Naive B cell (primary cell): ENCODE results near the gene KHDC1L. TPM values are rescaled to one million over a fixed set of nuclear protein-coding genes. Genes with fewer than 3 reads are reported as not detected.
A peak's percentile ranks its signal among the peaks of the same experiment; 100 is the strongest.
"Not testable (repeated sequence)": the region's sequence is repeated elsewhere in the genome, so short reads cannot be mapped to it uniquely, and the experiment has no call there.

ENCODE experiments used
- ATAC-seq, 2 donors: fragments of 150-1000 bp; cut with Tn5 transposase; 2 replicates each; pipeline ENCODE4 v1.10.0; 2021; ENCODE audit warnings: low read depth in 2 of 2, mild to moderate bottlenecking in 2 of 2, moderate library complexity in 2 of 2
- DNase-seq: peaks from one replicate; pipeline ENCODE4 v3.0.0; 2022
- H3K27ac Mint-ChIP-seq, 6 donors: one replicate each; pipeline ENCODE4 v1.8.0; 2020 to 2022; ENCODE audit warnings: mild to moderate bottlenecking in 6 of 6, mixed read lengths in 6 of 6, moderate library complexity in 5 of 6, inconsistent platforms in 2 of 6
- H3K27me3 Mint-ChIP-seq, 3 donors: one replicate each; pipeline ENCODE4 v1.8.0; 2021 to 2022; ENCODE audit warnings: mixed read lengths in 3 of 3, mild to moderate bottlenecking in 1 of 3
- H3K36me3 Mint-ChIP-seq, 2 donors: one replicate each; pipeline ENCODE4 v1.8.0; 2020 to 2022; ENCODE audit warnings: mixed read lengths in 2 of 2, inconsistent platforms in 1 of 2, mild to moderate bottlenecking in 1 of 2
- H3K4me1 Mint-ChIP-seq, 3 donors: one replicate each; pipeline ENCODE4 v1.8.0; 2020 to 2022; ENCODE audit warnings: mixed read lengths in 3 of 3, inconsistent platforms in 1 of 3, mild to moderate bottlenecking in 1 of 3, moderate library complexity in 1 of 3
- H3K4me3 Mint-ChIP-seq, 8 donors: one replicate each; pipeline ENCODE4 v1.8.0; 2020 to 2022; ENCODE audit warnings: mild to moderate bottlenecking in 8 of 8, mixed read lengths in 8 of 8, moderate library complexity in 8 of 8, inconsistent platforms in 2 of 8
- H3K9me3 Mint-ChIP-seq, 7 donors: one replicate each; pipeline ENCODE4 v1.8.0; 2020 to 2022; ENCODE audit warnings: mixed read lengths in 7 of 7, mild to moderate bottlenecking in 5 of 7, inconsistent platforms in 2 of 7, moderate library complexity in 1 of 7
- polyA plus RNA-seq, 6 donors: library from polyadenylated mRNA; unstranded; fragments of 300-500 nt; fragmentation: Illumina TruSeq; gene quantifications; one replicate each; pipeline ENCODE4 v1.2.3, GENCODE V29; 2021; ENCODE audit warnings: low read depth in 6 of 6

KHDC1L gene
- polyA plus RNA-seq, 6 donors from 2014 or later, result not detected

DNA sequence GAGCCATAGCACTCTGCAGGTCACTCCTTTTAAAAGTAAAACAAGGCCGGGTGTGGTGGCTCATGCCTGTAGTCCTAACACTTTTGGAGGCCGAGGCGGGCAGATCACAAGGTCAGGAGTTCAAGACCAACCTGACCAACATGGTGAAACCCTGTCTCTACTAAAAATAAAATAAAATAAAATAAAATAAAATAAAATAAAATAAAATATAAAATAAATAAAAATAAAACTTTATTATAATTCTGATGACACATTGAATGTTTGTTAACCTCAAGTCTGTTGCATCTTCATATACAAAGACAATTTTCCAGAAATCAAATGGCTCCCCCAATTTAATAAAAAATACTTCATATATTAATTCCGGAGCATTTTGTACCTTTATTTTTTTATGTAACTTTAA is 32.0 kb downstream of the KHDC1L start:
- not testable (repeated sequence) for H3K27me3 Mint-ChIP-seq, H3K27ac Mint-ChIP-seq, H3K4me3 Mint-ChIP-seq, H3K4me1 Mint-ChIP-seq, ATAC-seq, DNase-seq, H3K9me3 Mint-ChIP-seq
- peaks cover 13 to 18% of the 10 kb centered on the region in 2 donors for H3K36me3 Mint-ChIP-seq

DNA sequence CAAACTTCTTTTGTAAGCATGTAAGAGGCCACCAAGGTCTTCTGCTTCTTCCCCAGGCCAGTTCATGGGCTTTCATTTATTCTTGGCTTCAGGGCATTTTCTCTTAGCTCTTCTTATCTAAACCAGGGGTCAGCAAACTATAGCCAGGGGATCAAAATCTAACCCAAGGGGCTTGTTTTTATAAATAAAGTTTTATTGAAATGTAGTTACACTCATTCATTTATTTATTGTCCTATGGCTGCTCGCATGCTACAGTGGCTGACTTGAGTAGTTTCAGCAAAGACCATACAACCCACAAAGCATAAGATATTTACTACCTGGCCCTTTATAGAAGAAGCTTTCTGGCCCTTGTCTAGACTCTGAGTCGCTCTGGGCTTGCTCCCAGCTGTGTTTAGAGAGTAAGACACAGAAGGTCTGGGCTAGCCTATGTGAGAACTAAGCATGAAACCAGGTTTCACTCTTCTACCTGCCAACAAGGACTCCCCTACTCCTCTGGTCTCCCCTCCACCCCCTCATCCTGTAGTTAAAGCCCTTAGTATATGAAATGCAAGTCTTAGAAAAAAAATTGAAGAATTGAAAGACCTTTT is 43.2 kb downstream of the KHDC1L start:
- Mint-ChIP-seq H3K4me1 (peaks cover 11 to 16% (median 11%) of the 10 kb centered on the region in 3 donors), H3K27ac (peak overlapping the region in 1 of 6 donors; percentile 76), H3K9me3 (no peaks in the 10 kb centered on the region), H3K36me3 (no peaks in the 10 kb centered on the region), H3K27me3 (no peaks in the 10 kb centered on the region), H3K4me3 (no peak overlapping the region)
- DNase-seq (no peak), ATAC-seq (no peak)

DNA sequence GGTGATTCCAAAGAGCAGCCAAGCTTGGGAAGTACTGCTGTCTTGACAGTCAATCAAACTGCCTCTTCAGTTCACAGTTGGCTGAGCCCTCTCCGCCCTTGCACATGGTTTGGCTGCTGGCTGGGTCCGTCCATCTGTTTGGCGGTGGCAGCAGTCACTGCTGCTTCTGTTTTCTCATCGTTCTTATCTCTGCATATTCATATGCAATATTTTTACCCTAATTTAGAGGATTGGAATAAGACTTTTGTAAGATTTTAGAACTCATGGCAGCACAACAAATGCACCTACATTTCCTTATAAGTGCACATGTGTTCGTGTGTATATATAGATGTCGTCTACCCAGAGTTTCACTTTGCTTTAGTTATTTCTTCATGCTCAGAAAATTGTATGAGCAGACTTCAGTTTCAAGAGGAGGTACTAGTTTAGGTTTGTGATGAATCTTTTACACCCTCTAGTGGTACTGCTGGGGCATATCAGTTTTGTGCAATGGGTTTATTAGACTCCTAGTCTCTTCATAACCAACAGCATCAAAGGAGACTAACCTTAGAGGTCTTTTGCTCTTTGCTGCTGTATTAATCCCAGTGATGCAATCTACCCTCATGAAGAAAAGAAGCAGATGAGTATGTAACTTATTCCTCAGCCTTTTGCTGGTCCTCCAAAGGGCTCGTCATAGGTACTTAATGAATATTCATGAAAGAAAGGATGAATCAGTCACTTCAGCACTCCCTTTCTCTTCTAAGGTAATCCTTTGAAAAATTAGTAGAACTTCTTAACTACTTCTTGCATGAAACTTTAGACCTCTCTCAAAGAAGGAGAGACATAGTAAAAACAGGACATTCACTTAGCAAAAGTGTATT is 44.3 kb downstream of the KHDC1L start:
- DNase-seq, result peak; percentile 63
- H3K27me3 Mint-ChIP-seq, result no peaks in the 10 kb centered on the region
- peaks cover 11 to 16% (median 11%) of the 10 kb centered on the region in 3 donors for H3K4me1 Mint-ChIP-seq
- H3K9me3 Mint-ChIP-seq, result no peaks in the 10 kb centered on the region
- peak; percentile 84 for ATAC-seq
- no peaks in the 10 kb centered on the region for H3K36me3 Mint-ChIP-seq
- H3K27ac Mint-ChIP-seq, result no peak overlapping the region
- peak overlapping the region; percentile 56 to 88 (median 80) for H3K4me3 Mint-ChIP-seq

DNA sequence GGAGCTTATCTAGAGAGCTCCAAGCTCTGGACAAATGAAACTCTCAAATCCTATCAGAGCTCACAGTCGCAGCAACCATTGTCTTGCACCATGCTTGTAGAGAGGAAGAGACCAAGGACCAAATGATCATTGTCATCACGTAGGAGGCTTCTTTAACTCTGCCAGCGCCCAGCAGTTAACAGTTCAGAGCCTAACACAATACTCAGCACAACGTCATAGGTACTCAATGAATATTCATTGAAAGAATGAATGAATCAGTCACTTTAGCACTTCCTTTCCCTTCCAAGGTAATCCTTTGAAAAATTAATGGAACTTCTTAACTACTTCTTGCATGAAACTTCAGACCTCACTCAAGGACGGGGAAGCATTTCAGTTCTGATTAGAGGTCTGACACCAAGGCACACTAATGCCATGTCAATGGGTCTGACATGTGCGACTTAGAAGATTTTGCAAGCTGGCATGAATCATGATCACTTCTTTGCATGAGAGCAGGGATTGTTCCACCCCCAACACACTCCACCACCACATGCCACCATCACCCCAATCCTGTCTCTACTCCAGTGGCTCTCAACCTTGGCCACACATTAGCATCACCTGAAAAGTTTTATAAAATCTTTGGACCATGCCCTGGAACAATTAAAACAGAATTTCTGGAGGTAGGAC is 45.1 kb downstream of the KHDC1L start:
- H3K27ac Mint-ChIP-seq, result no peak overlapping the region
- no peaks in the 10 kb centered on the region for H3K27me3 Mint-ChIP-seq
- ATAC-seq, result no peak
- no peak for DNase-seq
- H3K4me1 Mint-ChIP-seq, result peaks cover 11 to 16% (median 11%) of the 10 kb centered on the region in 3 donors
- no peaks in the 10 kb centered on the region for H3K9me3 Mint-ChIP-seq
- no peaks in the 10 kb centered on the region for H3K36me3 Mint-ChIP-seq
- peak overlapping the region in 7 of 8 donors; percentile 9 to 86 (median 77) for H3K4me3 Mint-ChIP-seq

DNA sequence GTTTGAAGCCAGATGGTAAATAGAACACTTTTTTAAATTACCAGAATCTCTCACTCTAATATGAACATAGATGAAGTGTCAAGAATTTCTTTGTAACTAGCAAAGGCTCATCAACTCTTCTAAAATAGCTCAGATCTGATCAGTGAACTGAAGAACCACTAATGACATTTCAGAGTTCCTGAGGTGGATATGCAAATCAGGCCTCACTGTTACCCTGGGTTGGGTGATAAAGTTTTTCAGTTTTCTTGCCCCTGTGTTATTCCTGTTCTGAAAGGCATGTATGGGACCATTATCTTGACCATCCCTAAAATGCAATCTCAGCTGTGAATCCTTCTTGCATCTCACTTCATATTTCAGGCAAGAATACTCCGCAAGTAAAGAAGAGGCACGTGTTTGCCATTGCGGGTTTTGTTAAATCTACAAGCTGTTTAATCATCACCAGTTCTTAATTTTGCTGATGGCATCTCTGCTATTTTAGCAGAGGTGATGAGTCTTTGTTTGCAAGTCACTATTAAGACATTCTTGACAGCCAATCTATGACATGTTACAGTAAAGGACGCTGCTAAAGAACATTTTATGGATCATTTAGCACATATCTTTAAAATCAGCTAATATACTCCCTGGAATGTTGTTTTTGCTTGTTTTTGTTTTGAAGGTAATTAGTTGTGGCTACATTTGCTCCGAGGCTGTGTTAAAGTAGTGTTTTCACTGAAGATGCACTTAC is 47.9 kb downstream of the KHDC1L start:
- Mint-ChIP-seq H3K9me3 (no peaks in the 10 kb centered on the region), H3K27me3 (no peaks in the 10 kb centered on the region), H3K4me3 (no peak overlapping the region), H3K27ac (peak overlapping the region in 1 of 6 donors; percentile 16), H3K4me1 (peaks cover 11 to 16% (median 11%) of the 10 kb centered on the region in 3 donors), H3K36me3 (no peaks in the 10 kb centered on the region)
- DNase-seq, result peak; percentile 12
- ATAC-seq, result peak; percentile 44 to 45

DNA sequence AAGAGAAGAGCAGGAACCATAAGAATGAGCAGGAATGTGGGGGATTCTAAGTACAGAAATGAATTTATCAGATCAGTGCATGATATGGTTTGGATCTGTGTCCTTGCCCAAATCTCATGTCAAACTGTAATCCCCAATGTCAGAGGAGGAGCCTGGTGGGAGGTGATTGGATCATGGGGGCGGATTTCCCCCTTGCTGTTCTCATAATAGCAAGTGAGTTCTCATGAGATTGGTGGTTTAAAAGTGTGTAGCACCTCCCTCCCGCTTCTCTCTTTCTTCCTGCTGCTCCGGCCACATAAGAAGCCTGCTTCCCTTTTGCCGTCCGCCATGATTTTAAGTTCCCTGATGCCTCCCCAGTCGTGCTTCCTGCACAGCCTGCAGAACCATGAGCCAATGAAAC is 49.2 kb downstream of the KHDC1L start:
- Mint-ChIP-seq H3K27me3 (no peaks in the 10 kb centered on the region), H3K4me3 (no peak overlapping the region), H3K27ac (no peak overlapping the region), H3K9me3 (no peaks in the 10 kb centered on the region), H3K36me3 (no peaks in the 10 kb centered on the region), H3K4me1 (peaks cover 10 to 15% (median 11%) of the 10 kb centered on the region in 3 donors)
- ATAC-seq (no peak), DNase-seq (no peak)

DNA sequence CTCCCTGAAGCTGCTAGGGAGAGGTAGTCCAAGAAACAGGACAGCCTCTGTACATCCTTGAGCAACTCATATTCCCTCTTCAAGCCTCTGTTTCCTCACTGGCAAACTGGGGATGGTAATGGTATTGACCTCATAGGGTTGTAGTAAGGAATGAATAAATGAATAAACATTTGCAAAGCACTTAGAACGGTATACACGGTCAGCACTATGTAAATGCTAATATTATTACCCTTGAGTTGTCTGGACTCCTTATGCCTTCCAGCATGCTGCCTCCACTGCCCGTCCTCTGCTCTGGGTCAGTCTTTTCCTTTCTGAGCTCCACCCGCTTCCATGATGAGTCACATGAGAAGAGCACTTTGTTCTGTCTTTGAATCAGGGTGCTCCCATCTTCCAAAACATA is 50.6 kb downstream of the KHDC1L start:
- H3K36me3 Mint-ChIP-seq, result no peaks in the 10 kb centered on the region
- H3K27ac Mint-ChIP-seq, result no peak overlapping the region
- no peak for ATAC-seq
- no peak for DNase-seq
- no peak overlapping the region for H3K4me3 Mint-ChIP-seq
- H3K4me1 Mint-ChIP-seq, result peaks cover 0 to 6% (median 0%) of the 10 kb centered on the region in 3 donors
- H3K9me3 Mint-ChIP-seq, result no peaks in the 10 kb centered on the region
- H3K27me3 Mint-ChIP-seq, result no peaks in the 10 kb centered on the region

Other genes with a start within 250 kb of the KHDC1L start
- 10 to 100 TPM in 1 of 6 donors, 1 to 10 TPM in 4, under 1 TPM in 1; 0.48 to 11.4 (median 2.6) TPM for gene KHDC1, start 37.7 kb upstream of the KHDC1L start, polyA plus RNA-seq
- not detected for gene DPPA5, start 128.8 kb upstream of the KHDC1L start, polyA plus RNA-seq
- not detected for gene KHDC3L, start 137.2 kb upstream of the KHDC1L start, polyA plus RNA-seq
- under 1 TPM in 1 of 6 donors, not detected in 5; 0.35 TPM for gene OOEP, start 144.4 kb upstream of the KHDC1L start, polyA plus RNA-seq
- gene DDX43, start 169.3 kb upstream of the KHDC1L start, polyA plus RNA-seq, result 1 to 10 TPM in 2 of 6 donors, under 1 TPM in 3, not detected in 1; 0.28 to 2.2 (median 0.41) TPM
- 10 to 100 TPM in 4 of 6 donors, 1 to 10 TPM in 2; 2.4 to 15.0 (median 10.3) TPM for gene CGAS, start 226.8 kb upstream of the KHDC1L start, polyA plus RNA-seq
- 10 to 100 TPM; 24.3 to 56.5 (median 30.8) TPM for gene MTO1, start 236.2 kb upstream of the KHDC1L start, polyA plus RNA-seq